GM23338 (cell line): Measurements from ENCODE around the gene EEIG2.

Experiments
- CREB1 ChIP-seq: fragments of 250-450 bp; sonication (Bioruptor Pico); IDR thresholded peaks from 2 replicates; pipeline ENCODE4 v1.5.0; 2020; ENCODE audit warnings: low read depth, mild to moderate bottlenecking, moderate library complexity
- EZH2 ChIP-seq: fragments of 200-600 bp; sonication (generic); IDR thresholded peaks from one replicate; pipeline ENCODE4 v1.8.0; 2017; ENCODE audit warnings: antibody characterized with exemption, mild to moderate bottlenecking, low read depth; ENCODE audit not compliant: unreplicated experiment
- EZH2phosphoT487 ChIP-seq: fragments of 200-600 bp; sonication (generic); IDR thresholded peaks from one replicate; pipeline ENCODE4 v1.8.1; 2018; ENCODE audit warnings: antibody characterized with exemption; ENCODE audit not compliant: unreplicated experiment
- JUNB ChIP-seq: IDR thresholded peaks from one replicate; pipeline ENCODE4 v1.6.1; 2016; ENCODE audit warnings: antibody characterized with exemption; ENCODE audit not compliant: unreplicated experiment
- POLR2AphosphoS5 ChIP-seq: IDR thresholded peaks from 2 replicates; pipeline ENCODE4 v1.6.1; 2016; ENCODE audit warnings: antibody characterized with exemption, low read depth
- REST ChIP-seq: IDR thresholded peaks from one replicate; pipeline ENCODE4 v1.6.1; 2018; ENCODE audit warnings: antibody characterized with exemption; ENCODE audit not compliant: unreplicated experiment
- ZNF114 ChIP-seq: fragments of 250-450 bp; sonication (Bioruptor Pico); IDR thresholded peaks from 2 replicates; pipeline ENCODE4 v1.5.0; 2020; ENCODE audit warnings: mild to moderate bottlenecking, moderate library complexity
- TF ChIP-seq, protein P1 (sequence below), 2 experiments: fragments of 200-600 bp in 1 of 2; sonication (generic) in 1 of 2; conservative IDR thresholded peaks; 2 replicates each; pipeline versions ENCODE4 v1.5.1 to v1.6.1; 2016 to 2017; ENCODE audit warnings: antibody characterized with exemption in 2 of 2, low read depth in 2 of 2, mild to moderate bottlenecking in 2 of 2, moderate library complexity in 1 of 2

DNA sequence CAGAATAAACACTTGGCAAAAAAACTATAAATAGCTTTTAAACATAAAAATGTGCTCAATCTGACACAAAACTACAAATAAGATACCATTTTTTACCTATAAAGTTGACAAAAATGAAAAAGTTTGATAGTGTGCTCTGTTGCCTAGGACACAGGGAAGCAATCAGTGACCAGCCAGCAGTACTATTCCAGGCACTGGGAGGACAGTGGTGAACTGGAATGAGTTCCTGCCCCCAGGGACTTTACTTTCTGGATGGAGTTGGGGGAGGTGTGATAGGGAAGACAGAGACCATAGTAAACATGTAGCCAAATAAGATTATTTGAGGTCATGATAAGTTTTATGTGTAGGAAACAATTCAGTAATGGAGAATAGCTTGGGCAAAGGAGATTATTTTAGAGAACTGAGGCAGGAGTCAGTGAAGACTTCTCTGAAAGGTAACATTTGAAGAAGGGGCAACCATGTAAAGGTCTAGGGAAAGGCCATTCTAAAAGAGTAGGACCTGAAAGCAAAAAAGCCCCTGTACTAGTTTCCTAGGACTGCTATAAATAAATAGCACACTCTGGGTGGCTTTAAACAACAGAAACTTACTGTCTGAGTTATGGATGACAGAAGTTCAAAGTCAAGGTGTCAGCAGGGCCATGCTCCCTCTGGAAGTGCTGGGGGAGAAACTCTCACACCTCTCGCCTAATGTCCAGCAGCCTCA is 42.0 kb downstream of the EEIG2 start:
- no peak for TF ChIP-seq EZH2phosphoT487
- TF ChIP-seq, protein P1, sequence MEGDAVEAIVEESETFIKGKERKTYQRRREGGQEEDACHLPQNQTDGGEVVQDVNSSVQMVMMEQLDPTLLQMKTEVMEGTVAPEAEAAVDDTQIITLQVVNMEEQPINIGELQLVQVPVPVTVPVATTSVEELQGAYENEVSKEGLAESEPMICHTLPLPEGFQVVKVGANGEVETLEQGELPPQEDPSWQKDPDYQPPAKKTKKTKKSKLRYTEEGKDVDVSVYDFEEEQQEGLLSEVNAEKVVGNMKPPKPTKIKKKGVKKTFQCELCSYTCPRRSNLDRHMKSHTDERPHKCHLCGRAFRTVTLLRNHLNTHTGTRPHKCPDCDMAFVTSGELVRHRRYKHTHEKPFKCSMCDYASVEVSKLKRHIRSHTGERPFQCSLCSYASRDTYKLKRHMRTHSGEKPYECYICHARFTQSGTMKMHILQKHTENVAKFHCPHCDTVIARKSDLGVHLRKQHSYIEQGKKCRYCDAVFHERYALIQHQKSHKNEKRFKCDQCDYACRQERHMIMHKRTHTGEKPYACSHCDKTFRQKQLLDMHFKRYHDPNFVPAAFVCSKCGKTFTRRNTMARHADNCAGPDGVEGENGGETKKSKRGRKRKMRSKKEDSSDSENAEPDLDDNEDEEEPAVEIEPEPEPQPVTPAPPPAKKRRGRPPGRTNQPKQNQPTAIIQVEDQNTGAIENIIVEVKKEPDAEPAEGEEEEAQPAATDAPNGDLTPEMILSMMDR (conservative IDR thresholded peaks at IDR 0.05; ENCODE audit: low read depth in 2 of 2) = no peak
- no peak for TF ChIP-seq EZH2
- no peak for TF ChIP-seq JUNB
- no peak for TF ChIP-seq ZNF114 (CRISPR knock-in tag)
- TF ChIP-seq POLR2AphosphoS5 = no peak
- no peak for TF ChIP-seq CREB1 (CRISPR knock-in tag)
- TF ChIP-seq REST = no peak
